Ramos (cell line): ENCODE data around the gene PLEKHG7.
"Not testable (repeated sequence)": the region's sequence is repeated elsewhere in the genome, so short reads cannot be mapped to it uniquely, and the experiment has no call there.

Experiments used
- in situ Hi-C: fragments of 300-500 bp; cut with MboI; formaldehyde crosslinking; loops from one replicate; pipeline ENCODE4 v1.14.3; 2022; ENCODE audit warnings: low sequenced_read_pairs; ENCODE audit not compliant: unreplicated experiment

PLEKHG7 gene, protein sequence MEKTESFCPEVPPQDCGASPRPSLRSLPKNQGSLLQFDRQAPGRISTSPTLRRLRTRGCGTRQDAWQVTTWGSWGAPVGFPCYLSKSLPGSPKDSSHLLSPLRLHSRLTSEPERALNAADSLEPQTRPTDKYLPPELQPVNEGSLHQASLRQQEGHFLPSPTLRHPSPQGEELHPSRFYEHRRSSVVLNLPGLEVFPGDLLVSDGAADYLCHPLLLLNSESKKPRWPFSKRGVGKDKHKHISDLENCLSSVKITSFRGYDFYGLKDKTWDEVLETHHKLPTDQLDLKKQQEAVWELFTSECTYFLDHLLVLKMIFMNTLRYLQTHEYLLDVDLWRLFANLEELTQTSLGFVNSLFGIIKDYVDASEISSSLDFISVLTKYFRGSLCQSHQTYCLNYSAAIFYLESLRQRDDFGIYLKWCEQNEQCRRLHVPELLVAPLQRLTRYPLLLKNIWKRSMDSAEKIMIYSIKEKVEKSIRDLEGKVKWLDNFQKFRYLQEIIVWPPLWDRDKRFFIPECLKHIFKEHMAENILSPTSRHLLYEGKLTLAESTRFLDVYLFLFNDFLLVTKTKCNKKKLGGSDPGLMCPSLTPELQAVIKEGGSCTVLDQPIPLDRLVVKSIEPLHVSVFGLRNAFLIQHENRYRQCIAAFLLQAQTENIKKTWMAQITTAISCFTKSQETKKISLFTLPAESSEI

DNA sequence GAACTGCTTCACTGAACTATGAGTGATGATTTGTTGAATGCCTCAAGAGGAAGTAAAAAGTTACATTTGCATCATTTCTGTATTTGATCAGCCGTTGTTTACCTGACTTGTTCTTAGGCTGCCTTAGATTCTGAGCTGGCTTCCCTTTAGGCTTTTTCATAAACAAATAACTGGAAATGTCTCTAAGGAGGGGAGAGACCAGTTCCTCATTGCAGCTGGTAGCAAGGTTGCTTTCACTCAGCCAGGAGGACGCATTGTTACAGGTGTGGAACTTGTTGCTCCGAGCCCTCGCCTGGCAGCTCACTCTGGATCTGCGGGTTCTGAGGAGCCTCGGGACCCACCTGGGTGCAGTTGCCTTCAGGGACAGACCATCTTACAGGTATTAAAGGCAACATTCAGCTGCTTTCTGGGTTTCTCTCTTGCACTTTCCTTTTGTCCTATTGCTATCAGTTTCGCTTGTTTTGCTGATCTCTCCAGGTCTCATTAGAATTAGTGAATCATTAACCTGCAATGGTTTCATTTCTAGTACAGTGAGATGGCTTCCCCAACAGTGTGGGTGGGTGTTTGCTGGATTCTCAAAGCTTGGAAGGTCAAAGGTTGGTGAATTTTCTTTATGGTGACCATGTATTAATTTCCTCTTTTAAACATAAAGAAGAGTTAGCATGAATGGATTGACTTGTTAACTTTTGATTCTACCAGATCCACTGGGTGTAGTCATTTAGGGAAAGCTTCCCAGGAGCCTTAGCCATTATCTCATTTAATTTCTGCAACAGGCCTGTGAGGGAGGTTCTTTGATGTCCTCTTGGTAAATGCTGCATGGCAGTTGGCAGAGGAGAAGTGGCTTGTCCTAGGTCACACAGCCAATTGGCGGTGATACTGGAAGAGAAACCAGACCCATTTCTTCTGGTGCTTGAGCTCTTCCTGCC is at the start of gene PLEKHG7:
Gene PLEKHG7, plus strand, starts transcription at position 236 of the 926 bp plus-strand sequence. CDS start 3,643 bp downstream, outside the sequence.
- in situ Hi-C loops, result no loop called here

- in situ Hi-C loops, result not testable (repeated sequence)
Measured at GRCh38 chr12:92654256-92654655, 48.5 kb upstream of the PLEKHG7 start.

DNA sequence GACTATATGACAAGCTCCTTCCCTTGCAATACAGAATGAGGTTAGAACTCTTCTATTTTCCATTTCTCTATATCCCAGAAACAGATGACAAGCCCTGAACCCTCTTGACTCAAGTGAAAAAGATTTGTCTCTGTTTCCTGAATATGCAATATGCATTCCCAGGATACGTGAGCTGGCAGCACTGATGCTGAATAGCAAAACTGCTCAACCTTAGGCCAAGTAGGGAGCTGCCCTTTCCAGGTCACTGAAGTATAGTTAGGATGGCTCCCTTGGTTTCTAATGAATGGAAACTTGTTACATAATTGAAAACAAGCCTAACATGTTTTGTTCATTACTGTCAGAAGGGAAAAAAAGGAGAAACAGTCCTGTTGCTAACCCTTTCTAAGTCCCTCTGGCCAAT is 47.9 kb upstream of the PLEKHG7 start:
- in situ Hi-C loops, result no loop called here

- in situ Hi-C loops, result no loop called here
Measured at GRCh38 chr12:92656911-92657310, 45.9 kb upstream of the PLEKHG7 start.

DNA sequence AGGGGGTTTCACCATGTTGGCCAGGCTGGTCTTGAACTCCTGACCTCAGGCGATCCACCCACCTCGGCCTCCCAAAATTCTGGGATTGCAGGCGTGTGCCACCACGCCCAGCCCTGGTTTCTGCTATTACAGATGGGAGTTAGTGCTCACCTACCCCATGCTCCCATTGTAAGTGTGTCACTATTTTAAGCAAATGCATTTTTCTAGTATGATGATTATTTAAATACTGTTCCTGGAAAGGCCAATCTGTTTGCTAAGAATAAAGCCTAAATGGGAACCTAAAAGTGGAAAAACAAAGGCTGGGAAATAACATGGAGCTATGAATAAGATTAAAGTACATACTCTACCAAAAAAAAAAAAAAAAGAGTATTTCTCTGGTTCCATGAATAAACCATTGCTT is 45.0 kb upstream of the PLEKHG7 start:
- in situ Hi-C loops, result no loop called here

DNA sequence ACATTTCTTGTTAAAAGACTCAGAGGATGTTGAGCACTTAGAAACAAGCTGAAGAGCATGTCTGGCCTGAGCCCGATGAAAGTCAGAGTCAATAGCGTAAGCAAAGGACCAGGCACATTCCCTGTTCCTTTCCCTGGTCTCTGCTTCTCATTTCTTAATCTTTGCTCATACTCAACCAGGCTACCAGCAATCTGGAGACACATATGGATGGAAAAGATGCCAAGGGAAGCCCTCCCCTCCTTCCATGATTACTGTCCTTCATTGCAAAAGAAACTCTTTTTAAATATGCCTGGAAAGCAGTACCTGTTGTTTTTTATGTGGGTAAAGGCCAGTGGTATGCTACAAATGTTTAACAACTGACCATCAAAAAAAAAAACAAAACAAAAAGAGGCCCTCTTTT is 44.2 kb upstream of the PLEKHG7 start:
- in situ Hi-C loops, result no loop called here

- in situ Hi-C loops, result no loop called here
Measured at GRCh38 chr12:92661269-92661668, 41.5 kb upstream of the PLEKHG7 start.

DNA sequence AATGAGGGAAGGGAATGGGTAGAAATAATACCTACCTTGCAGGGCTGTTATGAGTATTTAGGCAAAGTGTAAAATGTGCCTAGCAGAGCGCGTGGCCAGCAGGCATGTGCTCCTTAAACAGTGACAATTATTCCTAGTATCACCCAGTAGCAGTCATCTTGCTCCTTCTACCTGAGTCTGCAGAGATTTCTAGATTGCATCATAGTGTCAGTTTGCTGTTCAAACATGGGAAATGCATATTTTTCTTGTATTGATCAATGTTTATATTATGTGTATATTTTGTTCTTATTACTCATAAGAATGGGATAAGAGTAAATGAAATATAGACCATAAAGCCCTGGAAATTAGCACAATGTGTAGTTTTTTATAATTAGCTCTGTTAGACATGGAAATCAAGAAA is 37.3 kb upstream of the PLEKHG7 start:
- in situ Hi-C loops, result no loop called here

- in situ Hi-C loops, result no loop called here
Measured at GRCh38 chr12:92668739-92669138, 34.0 kb upstream of the PLEKHG7 start.

DNA sequence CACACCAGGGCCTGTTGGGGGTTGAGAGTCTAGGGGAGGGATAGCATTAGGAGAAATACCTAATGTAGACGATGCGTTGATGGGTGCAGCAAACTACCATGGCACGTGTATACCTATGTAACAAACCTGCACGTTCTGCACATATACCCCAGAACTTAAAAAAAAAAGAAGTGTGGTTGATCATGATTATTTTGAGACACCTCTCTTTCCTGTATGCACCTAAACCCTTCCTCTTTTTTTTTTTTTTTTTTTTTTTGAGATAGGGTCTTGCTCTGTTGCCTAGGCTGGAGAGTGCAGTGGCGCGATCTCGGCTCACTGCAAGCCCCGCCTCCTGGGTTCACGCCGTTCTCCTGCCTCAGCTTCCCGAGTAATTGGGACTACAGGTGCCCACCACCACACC is 31.3 kb upstream of the PLEKHG7 start:
- in situ Hi-C loops, result not testable (repeated sequence)

DNA sequence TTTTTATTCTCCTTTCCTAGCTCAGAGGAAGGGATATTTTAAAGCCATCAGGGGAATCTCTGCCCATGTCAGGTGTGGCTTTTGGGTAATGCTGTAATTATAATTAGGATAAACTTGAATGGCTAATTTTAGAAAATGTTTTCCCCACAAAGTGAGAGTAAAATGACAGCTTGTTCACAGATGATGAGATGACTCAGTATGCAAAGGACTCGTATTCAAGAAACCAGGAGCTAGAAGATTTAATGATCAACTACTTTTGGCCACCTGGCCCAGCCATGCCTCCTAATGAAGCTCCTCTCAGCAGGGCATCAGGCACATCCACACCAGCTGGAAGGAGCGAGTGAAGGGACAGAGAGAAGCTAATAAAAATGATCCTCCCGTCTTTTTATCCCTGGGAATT is 29.0 kb upstream of the PLEKHG7 start:
- in situ Hi-C loops, result no loop called here

GRCh38 chr12:92674500-92674899 is 28.3 kb upstream of the PLEKHG7 start:
- in situ Hi-C loops, result no loop called here

GRCh38 chr12:92675092-92675865 is 27.5 kb upstream of the PLEKHG7 start:
- in situ Hi-C loops, result no loop called here

GRCh38 chr12:92676710-92677109 is 26.1 kb upstream of the PLEKHG7 start:
- in situ Hi-C loops, result no loop called here

- in situ Hi-C loops, result no loop called here
Measured at GRCh38 chr12:92690601-92691000, 12.2 kb upstream of the PLEKHG7 start.

DNA sequence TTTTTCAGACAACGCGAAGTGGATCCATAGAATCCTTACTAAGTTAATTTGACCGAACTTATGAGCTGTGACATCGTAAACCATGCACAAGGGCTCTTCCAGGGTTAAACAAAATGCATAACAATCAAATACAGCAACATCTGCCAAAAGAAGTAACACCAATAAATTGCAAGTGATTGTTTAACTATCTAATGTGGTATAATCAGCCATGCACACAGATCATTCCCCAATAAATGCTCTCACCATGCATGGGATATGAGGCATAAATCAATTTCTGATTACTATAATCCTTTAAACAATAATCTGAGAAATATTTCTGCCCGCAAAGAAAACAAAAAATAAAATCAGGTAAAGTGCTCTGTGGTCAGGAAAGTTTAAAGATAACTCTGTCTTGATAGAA is 7.7 kb upstream of the PLEKHG7 start:
- in situ Hi-C loops, result no loop called here

DNA sequence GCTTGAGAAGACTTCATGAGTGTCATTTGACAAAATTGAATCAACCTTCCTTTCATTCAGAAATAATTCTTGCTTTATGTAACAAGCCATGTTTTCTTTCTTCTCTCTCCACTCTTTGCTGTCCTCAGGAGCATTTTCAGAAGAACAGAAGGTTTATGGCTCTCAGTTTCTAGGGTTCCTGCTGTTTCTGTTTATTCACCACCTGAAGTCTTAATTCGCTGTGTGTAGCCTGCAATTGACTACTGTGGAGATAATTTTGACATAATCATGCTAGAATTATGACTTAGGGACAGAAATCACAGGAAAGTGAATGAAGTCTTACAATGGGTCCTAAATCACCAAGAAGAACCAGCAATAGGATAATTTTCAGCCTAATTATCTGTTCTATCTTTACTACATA is 7.2 kb upstream of the PLEKHG7 start:
- in situ Hi-C loops, result no loop called here

GRCh38 chr12:92696216-92696615 is 6.6 kb upstream of the PLEKHG7 start:
- in situ Hi-C loops, result no loop called here

DNA sequence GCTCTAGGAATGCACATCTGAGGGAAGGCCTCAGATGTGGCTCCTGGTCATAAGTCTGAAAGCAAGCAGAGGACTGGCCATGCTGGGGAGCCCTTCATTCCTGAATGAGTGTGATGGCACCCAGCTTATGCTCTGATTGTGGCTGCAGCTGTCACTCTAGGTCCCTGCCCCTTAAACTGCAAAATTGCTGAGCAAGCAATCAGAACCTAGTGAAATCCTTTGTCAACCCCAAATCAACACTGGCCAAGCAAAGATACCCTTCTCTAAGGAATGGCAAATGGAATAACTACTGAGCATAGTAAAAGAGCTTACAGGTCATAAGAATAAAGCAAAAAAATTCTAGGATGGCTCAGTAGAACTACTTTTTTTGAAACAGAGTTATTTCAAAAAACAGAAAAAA is 4.3 kb upstream of the PLEKHG7 start:
- in situ Hi-C loops, result no loop called here

GRCh38 chr12:92701441-92701840 is 1.3 kb upstream of the PLEKHG7 start:
- in situ Hi-C loops, result no loop called here
